KBM-7 (cell line): ENCODE data around the gene HOXB1.
A peak's percentile ranks its signal among the peaks of the same experiment; 100 is the strongest.

Experiments
- DNase-seq: peaks from one replicate; pipeline ENCODE4 v3.0.0-alpha.2; 2015
- in situ Hi-C: fragments of 300-500 bp; cut with MboI; formaldehyde crosslinking; loops from 2 replicates; pipeline ENCODE4 v1.14.3; 2020; ENCODE audit warnings: low sequenced_read_pairs, low pct_unique_long_range_greater_than_20kb, mixed read lengths

Gene HOXB1

GRCh38 chr17:48505788-48506187, 25.0 kb downstream of the HOXB1 start:
- peak; percentile 51 for DNase-seq

GRCh38 chr17:48504953-48505352, 25.9 kb downstream of the HOXB1 start:
- in situ Hi-C loops, result no loop called here
- no peak for DNase-seq

More at GRCh38 chr17:48505788-48506187, 25.0 kb downstream of the HOXB1 start:
- in situ Hi-C loops, result no loop called here

GRCh38 chr17:48503747-48504146, 27.1 kb downstream of the HOXB1 start:
- DNase-seq, result no peak
- in situ Hi-C loops, result no loop called here

- in situ Hi-C loops, result no loop called here
- no peak for DNase-seq
These were observed 27.9 kb downstream of the HOXB1 start for GRCh38 chr17:48502901-48503300.

DNA sequence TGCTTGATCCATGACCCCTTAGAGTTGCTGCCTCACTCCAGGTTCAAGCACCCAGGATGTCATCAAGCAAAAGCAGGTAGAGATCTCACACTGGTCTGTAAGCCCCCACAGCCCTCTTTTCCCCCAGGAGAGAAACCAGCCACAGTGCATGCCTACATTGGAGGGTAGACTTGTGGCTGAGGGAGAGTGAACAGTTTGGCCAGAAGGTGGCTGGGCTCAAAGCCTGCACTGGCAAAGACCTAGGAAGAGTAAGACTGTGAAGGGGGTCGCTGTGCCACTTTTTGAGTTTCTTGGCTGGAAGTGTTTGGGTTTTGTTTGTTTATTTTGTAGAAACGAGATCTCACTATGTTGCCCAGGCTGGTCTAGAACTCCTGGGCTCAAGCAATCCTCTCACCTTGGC, 28.5 kb downstream of the HOXB1 start:
- no peak for DNase-seq
- in situ Hi-C loops, result no loop called here

GRCh38 chr17:48500435-48501426, 30.1 kb downstream of the HOXB1 start:
- in situ Hi-C loops, result no loop called here
- DNase-seq, result no peak

DNA sequence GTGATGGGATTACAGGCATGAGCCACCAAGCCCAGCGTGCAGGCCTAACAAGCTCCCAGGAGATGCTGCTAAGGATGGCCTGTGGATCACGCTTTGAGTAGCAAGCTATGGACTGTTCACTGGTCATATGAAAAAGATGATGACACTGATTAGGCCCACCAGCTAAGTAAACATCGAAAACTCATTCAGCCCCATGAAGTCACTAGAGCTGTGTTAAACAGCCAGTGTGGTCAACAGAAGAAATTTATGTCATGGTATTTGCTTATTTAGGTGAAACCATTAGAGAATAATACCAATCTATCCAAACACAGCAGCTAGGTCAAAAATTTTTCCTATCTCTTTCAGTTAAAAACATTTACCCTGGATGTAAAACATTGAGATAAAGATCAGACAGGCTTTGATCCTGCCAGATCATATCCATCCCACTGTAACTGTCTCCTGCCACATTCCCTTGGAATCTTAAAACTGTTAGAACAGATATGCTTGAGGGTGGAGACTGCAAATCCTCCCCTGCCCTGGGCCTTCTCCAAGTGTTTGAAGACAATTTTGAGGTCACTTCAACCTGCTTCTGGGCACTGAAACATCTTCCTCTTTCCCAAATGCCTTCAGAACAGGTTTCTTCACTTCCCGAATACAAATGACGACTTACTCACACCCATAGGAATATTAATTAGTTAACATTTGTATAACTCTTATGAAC, 30.9 kb downstream of the HOXB1 start:
- in situ Hi-C loops, result no loop called here
- no peak for DNase-seq

DNA sequence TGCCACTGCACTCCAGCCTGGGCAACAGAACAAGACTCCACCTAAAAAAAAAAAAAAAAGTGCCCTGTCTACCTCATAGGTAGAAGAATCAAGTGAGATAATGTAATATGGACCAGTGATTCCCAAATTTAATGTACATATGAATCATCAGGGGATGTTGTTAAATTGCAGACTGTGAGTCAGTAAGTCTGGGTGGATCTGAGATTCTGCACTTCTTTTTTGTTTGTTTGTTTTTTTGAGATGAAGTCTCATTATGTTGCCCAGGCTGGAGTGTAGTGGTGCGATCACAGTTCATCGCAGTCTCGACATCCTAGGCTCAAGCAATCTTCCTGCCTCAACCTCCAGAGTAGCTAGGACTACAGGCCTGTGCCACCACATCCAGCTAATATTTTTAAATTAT, 31.6 kb downstream of the HOXB1 start:
- no peak for DNase-seq

DNA sequence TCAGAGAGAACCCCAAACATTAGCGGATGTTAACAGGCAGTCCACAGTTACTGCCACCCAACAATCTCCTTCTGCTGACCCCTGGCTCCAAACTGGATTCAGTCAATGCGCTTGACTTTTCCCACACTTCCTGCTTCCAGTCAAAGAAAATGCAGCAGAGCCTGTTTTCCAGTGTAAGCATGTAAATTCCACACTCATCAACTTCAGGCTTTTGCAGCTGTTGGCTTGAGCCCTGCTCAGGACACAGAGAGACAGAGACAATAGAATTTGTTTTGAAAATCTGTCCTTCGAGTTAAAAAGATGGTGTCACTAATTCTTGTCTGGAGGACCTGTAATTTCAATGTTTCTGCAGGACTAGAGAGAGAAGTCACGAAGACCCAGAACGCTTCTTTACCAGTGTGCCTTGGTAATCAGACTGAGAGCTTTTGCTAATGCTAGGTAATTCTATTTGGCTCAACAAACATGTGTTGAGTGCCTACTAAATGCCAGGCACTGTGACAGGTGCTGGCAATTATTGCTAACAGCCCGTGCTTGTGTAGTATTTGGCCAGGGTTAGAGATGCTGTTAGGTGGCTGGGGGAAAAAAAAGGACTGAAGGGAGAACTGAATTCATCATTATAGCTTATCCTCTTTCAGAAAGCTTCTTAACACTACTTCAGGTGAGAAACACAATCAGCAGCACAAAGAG, 32.5 kb downstream of the HOXB1 start:
- in situ Hi-C loops, result no loop called here
- no peak for DNase-seq

More for the DNA sequence above, 31.6 kb downstream of the HOXB1 start:
- in situ Hi-C loops, result no loop called here

DNA sequence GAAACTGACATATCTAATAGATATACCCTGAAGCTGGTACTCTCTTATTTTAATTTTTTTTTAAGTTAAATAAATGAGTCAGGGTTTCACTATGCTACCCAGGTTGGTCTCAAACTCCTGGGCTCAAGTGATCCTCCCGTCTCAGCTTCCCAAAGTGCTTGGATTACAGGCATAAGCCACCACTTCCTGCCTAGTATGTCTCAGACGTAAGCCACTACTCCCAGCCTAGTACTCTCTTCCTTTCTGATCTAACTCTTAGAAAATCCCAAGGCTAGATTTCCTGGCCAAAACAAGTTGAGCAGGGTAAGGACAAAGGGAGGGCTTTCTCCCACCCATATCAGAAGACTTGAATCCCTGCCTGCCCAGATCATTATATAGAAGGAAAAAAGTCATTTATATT, 33.7 kb downstream of the HOXB1 start:
- in situ Hi-C loops, result no loop called here
- DNase-seq, result no peak

DNA sequence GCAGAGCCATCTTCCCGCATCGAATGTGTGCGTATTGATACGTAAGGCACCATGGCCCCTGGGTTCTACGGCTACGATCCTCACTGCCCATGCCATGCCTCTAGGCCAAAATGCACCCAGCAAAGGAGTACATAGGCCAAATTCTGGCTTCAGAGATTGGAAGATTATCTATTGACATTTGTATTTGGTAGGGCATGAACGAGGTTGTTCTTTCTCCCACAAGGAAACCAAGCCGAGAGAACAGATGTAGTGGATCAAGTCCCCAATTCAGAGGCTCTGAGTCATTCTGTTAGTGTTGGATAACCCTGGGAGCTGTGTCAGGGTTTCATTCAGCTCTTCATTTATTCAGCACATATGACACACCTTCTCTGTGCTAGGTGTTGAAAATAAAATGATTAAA, 36.5 kb downstream of the HOXB1 start:
- in situ Hi-C loops, result no loop called here
- no peak for DNase-seq

DNA sequence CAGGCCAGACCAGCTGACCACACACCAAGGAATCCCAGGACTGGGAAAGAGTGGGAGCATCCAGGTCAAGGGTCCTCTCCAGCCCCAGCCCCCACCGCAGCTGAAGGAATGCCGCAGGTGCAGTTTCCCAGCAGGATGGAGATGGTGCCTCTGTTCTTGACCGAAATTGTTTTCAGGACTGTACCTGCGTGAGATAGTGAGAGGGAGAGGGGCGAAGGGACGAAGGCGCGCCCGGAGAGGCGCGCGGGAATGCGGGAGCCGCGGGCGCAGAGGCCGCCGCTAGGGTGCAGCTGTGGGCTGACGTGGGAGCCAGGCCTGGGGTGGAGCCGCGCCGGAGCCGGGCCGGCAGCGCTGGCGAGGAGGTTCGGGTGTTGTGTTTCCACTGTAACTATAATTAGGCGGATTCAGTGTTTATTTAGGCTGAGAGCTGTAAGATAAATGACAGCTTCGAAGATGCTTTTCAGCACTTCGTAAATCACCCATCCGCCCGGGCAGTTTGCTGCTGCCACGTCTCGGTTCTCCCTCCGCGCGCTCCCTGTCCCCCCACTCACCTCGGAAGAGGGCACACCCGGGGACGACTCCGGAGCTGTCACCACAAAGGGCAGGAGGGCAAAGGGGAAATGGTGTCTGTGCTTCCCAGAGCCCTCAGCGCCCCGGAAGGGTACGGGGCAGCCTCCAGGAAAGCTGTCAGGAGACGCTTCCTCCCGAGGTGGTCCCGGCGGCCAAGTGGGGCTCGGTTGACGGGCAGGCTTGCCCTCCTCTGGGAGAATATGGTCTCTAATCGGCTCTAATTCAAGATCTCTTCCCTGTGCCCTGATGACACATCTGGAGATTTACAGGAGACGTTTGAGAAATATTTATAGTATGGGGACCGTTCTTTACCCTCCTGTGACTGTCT, 38.2 kb downstream of the HOXB1 start:
- peak; percentile 60 for DNase-seq
- in situ Hi-C loops, result no loop called here

DNA sequence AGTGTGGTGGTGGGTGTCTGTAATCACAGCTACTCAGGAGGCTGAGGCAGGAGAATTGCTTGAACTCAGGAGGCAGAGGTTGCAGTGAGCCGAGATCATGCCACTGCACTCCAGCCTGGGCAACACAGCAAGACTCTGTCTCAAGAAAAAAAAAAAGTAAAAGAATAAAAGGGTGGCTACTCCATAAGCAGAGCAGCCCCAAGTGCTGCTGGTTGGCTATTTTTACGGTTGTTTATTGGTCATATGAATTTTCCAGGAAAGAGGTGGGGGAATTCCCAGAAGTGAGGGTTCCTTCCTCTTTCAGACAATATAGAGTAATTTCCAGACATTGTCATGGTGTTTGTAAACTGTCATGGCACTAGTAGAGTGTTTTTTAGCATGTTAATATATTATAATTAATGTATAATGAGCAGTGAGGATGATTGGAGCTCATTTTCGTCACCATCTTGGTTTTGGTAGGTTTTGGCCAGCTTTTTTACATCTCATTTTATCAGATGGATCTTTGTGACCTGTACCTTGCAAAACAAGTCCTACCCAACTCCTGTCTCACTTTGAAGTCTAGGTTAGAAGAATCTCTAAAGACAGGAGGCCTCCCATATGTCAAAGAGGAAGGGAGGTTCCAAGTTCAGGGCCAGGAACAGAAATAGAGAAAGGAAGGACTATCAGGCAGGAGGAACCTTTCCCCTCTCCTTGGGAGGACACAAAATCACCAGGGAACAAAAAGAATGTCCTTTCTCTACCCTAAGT, 39.1 kb downstream of the HOXB1 start:
- in situ Hi-C loops, result no loop called here
- DNase-seq, result peak; percentile 75

DNA sequence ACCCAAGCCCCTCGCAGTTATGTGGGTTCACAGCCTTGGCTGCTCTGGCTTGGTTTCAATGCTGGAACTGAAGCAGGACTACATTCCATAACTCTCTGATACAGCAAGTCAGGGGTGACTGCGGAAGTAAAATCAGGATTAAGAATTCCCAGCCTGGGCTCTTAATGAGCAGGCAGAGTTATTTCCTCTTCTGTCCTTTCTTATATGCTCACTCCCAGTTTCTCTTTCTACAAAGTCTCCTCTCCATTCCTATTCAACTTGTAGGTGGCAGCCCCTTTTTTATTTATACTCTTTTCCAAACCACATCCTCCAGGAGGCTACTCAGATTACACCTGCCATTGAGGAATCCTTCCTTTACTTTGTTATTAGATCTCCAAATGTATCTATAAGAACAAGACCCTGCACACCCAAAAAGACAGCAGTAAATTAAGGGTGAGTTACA, 40.3 kb downstream of the HOXB1 start:
- no peak for DNase-seq
- in situ Hi-C loops, result no loop called here

GRCh38 chr17:48489781-48490180, 41.0 kb downstream of the HOXB1 start:
- in situ Hi-C loops, result no loop called here
- no peak for DNase-seq

GRCh38 chr17:48488548-48489106, 42.2 kb downstream of the HOXB1 start:
- in situ Hi-C loops, result no loop called here
- peak; percentile 86 for DNase-seq

- no peak for DNase-seq
- in situ Hi-C loops, result no loop called here
These were observed 43.6 kb downstream of the HOXB1 start for GRCh38 chr17:48487221-48487620.

DNA sequence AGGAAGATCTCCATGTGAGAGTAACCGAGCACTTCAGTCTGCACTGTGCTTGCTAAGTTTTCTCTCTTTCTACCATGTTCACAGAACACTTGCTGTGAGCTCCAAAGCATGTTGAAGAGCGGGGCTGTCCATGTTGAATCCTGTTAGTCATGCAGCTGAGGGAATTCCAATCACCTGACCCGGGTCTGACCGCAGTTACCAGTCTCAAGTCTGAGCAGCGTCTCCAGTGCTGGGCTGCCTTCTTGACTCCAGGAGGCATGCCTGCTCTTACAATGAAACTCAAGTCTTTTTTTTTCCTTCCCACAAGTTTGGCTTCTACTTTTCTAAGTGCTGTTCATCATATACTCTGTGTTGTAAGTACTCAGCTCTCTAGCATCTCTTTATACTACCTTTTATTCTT, 44.3 kb downstream of the HOXB1 start:
- in situ Hi-C loops, result no loop called here
- DNase-seq, result no peak
